HT1080 (cell line): Measurements from ENCODE around the gene TAGLN2. TPM values are rescaled to one million over a fixed set of nuclear protein-coding genes. Genes with fewer than 3 reads are reported as not detected.

Experiments used
- DNase-seq: peaks from one replicate; pipeline ENCODE4 v3.0.0-alpha.2; 2015; ENCODE audit warnings: low read depth
- small RNA-seq: library from RNA; depleted of rRNA; stranded (forward); fragments of <200 nt; gene quantifications from one replicate; pipeline ENCODE3, GENCODE V24; 2014
- total RNA-seq: library from RNA; depleted of rRNA; stranded (reverse); fragments of >200 nt; shearing (Covaris generic); gene quantifications from 2 replicates; pipeline ENCODE4 v1.2.3, GENCODE V29; 2014; rRNA removed

The TAGLN2 gene
- total RNA-seq, 1 experiment from 2014 or later, result 859 TPM

DNA sequence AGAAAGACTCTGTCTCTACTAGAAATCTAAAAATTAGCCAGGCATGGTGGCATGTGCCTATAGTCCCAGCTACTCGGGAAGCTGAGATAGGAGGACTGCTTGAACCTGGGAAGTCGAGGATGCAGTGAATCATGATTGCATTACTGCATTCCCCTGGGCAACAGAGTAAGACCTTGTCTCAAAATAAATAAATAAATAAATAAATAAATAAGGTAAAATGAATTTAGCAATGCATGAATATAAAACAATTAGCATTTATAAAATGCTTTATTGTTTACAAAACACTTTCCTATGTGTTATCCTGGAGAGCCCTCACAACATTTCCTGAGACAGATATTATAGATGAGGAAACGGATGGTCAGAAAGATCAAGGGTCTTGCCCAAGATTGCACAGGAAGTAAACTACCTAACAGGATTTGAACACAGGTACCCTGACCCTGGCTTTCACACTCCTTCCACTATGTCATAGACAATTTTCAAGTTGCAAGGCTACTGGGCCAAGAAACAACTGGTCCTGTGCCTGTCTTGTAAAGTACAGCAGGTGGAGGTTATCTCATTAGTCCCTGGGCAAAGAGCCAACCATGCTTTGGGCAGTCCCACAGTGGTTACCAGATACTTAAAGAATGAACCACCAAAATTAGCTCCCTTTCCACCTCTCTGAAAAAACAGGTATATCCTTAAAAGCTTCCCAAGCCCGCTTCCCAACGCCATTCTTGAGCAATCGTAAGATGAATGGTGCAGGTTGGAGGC lies 47.4 kb downstream of the TAGLN2 start:
- no peak for DNase-seq

DNA sequence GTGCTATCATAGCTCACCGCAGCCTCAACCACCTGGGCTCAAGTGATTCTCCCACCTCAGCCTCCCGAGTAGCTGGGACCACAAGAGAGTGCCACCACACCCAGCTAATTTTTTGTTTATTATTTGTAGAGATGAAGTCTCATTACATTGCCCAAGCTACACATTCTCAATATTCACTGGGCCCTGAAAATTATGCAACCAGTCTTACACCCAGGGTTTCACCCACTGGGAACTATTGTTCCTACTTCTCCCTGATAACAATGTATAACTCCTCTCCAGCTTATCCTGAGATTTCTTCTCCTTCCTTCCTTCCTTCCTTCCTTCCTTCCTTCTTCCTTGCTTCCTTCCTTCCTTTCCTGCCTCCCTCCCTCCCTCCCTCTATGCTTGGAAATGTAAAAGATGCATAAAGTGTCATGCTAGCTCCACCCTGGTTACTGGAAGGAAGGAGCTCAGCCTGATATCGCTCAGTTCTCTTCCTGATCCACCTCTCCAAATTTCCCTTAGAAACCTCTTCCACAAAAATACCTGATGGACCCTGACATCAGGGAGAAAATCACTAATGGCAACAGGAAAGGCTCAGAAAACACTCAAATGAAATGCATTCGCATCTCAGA lies 51.7 kb downstream of the TAGLN2 start:
- DNase-seq, result no peak

- DNase-seq, result no peak
These were observed 52.4 kb downstream of the TAGLN2 start for GRCh38 chr1:159872891-159873290.

DNA sequence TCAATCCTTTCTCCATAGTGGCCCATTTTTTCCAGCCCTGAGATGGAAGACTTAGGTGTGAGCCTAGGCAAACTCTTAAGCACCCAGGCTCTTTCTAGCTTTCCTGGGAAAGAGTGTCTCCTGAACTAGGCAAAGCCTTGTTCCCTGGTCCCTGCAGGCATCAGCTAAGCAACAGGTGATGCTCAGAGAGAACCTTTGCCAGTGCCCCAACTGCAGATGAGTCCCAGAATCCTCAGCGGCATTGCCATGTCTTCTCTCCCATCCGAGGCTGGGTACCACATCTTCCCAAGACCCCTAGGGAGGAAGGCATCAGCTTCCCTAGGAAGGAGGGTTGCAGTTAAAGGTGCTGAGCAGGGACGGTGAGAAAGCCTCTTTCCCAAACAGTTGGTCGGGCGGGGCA lies 54.6 kb downstream of the TAGLN2 start:
- no peak for DNase-seq

DNA sequence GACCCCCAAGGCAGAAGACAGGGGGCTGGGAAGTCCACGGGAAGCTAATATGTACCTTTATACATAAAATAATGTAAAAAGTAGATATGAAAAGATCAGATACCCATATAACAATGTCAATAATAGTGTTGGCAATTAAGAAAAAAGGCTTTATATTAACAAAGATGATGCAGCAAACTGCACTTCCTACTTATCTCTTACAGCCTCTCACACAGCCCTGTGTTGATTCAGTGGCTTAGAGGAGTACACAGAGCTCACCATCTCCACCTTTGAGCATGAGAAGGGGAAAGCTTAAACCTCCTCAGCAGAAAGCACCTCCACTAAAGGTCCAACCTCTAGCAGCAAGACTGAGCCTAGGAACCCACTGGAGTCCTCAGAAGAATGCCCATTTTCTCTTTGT lies 55.7 kb downstream of the TAGLN2 start:
- DNase-seq, result no peak

GRCh38 chr1:159869173-159869572 lies 56.1 kb downstream of the TAGLN2 start:
- DNase-seq, result peak; percentile 93

- no peak for DNase-seq
These were observed 56.5 kb downstream of the TAGLN2 start for GRCh38 chr1:159868766-159869165.

Small RNA genes lying within 50 kb of the gene (small RNA-seq; reads per million reads assigned to genes)
- not detected for gene MIR4259

Other genes starting within 250 kb of the TAGLN2 start
- not detected in 2 replicates for gene CRP, start 210.9 kb downstream of the TAGLN2 start, total RNA-seq
- not detected in 2 replicates for gene DUSP23, start 144.5 kb downstream of the TAGLN2 start, total RNA-seq
- 0.33 and 1.5 TPM in 2 replicates for gene FCRL6, start 123.1 kb downstream of the TAGLN2 start, total RNA-seq
- gene SLAMF8, start 98.6 kb downstream of the TAGLN2 start, total RNA-seq, result 0.40 TPM in 1 of 2 replicates, not detected in the other
- 0.03 and 0.07 TPM in 2 replicates for gene VSIG8, start 62.9 kb downstream of the TAGLN2 start, total RNA-seq
- gene CFAP45, start 25.3 kb downstream of the TAGLN2 start, total RNA-seq, result 3.9 and 4.2 TPM in 2 replicates
- 0.80 and 1.2 TPM in 2 replicates for gene IGSF9, start 20.1 kb upstream of the TAGLN2 start, total RNA-seq
- 10.7 and 15.9 TPM in 2 replicates for gene SLAMF9, start 28.7 kb upstream of the TAGLN2 start, total RNA-seq
- gene PIGM, start 106.5 kb upstream of the TAGLN2 start, total RNA-seq, result 4.9 and 5.8 TPM in 2 replicates
- gene KCNJ10, start 144.7 kb upstream of the TAGLN2 start, total RNA-seq, result not detected in 2 replicates
- not detected in 2 replicates for gene KCNJ9, start 156.0 kb upstream of the TAGLN2 start, total RNA-seq
- gene IGSF8, start 173.1 kb upstream of the TAGLN2 start, total RNA-seq, result 17.5 and 18.0 TPM in 2 replicates
- not detected in 2 replicates for gene ATP1A2, start 190.3 kb upstream of the TAGLN2 start, total RNA-seq
- not detected in 2 replicates for gene ATP1A4, start 226.1 kb upstream of the TAGLN2 start, total RNA-seq